GM12878 (cell line): ENCODE measurements around the gene ACSF2. TPM values are rescaled to one million over a fixed set of nuclear protein-coding genes. Genes with fewer than 3 reads are reported as not detected.

Experiments
- ATAC-seq: fragments of 200-7000 bp; cut with Tn5 transposase; 3 replicates; pipeline ENCODE4 v1.9.1; 2020; ENCODE audit warnings: mild to moderate bottlenecking, moderate library complexity
- BruUV-seq: library from RNA; stranded (reverse); fragments of 400-500 nt; replicated peaks from 2 replicates; lab custom pipeline; 2021; lab: Mats Ljungman, UMichigan
- CTCF ChIA-PET: fragments of 300-600 bp; sonication (Branson Sonifier 250); formaldehyde crosslinking; extraction: SDS; loops from one replicate; lab custom pipeline; 2021; ENCODE audit warnings: inconsistent platforms; lab: Yijun Ruan, JAX
- POLR2A ChIA-PET: fragments of 350-600 bp; formaldehyde crosslinking; extraction: SDS; loops from one replicate; lab custom pipeline; 2021; ENCODE audit warnings: inconsistent platforms; lab: Charles Lee
- RAD21 ChIA-PET: fragments of 300-600 bp; sonication (Branson Sonifier 250); formaldehyde crosslinking; loops from one replicate; lab custom pipeline; 2023; ENCODE audit warnings: antibody characterized with exemption; ENCODE audit not compliant: unreplicated experiment; lab: Charles Lee
- SMC1A ChIA-PET: fragments of 300-600 bp; sonication (Branson Sonifier 250); formaldehyde crosslinking; loops from one replicate; lab custom pipeline; 2023; ENCODE audit not compliant: unreplicated experiment, uncharacterized antibody; lab: Charles Lee
- DNase-seq: peaks from one replicate; pipeline ENCODE4 v3.0.0-alpha.2; 2011; ENCODE audit warnings: low read depth, low spot score
- FAIRE-seq: peaks from 3 replicates; lab custom pipeline; 2011; peaks lifted over from hg19 to GRCh38; lab: Jason Lieb, UNC
- H2AFZ ChIP-seq: 2 replicates; pipeline ENCODE4 v1.6.0; 2011; ENCODE audit warnings: low read depth, low read length, control low read depth; ENCODE audit not compliant: control insufficient read depth
- H3K27ac ChIP-seq: 2 replicates; pipeline ENCODE4 v1.5.1; 2011; ENCODE audit warnings: control low read depth; ENCODE audit not compliant: control insufficient read depth, insufficient read depth
- H3K27me3 ChIP-seq, 2 experiments: replicated peaks in 1 of 2; 2 replicates each; pipeline versions ENCODE4 v1.6.0 to v1.6.1; 2011; ENCODE audit warnings: low read length in 1 of 2; ENCODE audit not compliant: control insufficient read depth in 2 of 2, insufficient read depth in 2 of 2
- H3K36me3 ChIP-seq, 2 experiments: 2 replicates each; pipeline ENCODE4 v1.5.1; 2011; ENCODE audit warnings: low read length in 1 of 2; ENCODE audit not compliant: control insufficient read depth in 2 of 2, insufficient read depth in 2 of 2
- H3K4me1 ChIP-seq: 2 replicates; pipeline ENCODE4 v1.6.1; 2011; ENCODE audit warnings: mild to moderate bottlenecking, low read length, moderate library complexity, mixed read lengths; ENCODE audit not compliant: control insufficient read depth, insufficient read depth
- H3K4me2 ChIP-seq: 2 replicates; pipeline ENCODE4 v1.6.0; 2011; ENCODE audit warnings: control low read depth; ENCODE audit not compliant: control insufficient read depth, insufficient read depth
- H3K4me3 ChIP-seq: fragments of 200-600 bp; sonication (generic); 2 replicates; pipeline ENCODE4 v1.5.1; 2016
- H3K79me2 ChIP-seq: 2 replicates; pipeline ENCODE4 v1.6.0; 2011; ENCODE audit warnings: low read length; ENCODE audit not compliant: control insufficient read depth, insufficient read depth
- H3K9ac ChIP-seq: 2 replicates; pipeline ENCODE4 v1.8.0; 2011; ENCODE audit warnings: low read length, control low read depth, mixed read lengths; ENCODE audit not compliant: control insufficient read depth, insufficient read depth
- H3K9me3 ChIP-seq: replicated peaks from 3 replicates; pipeline ENCODE4 v1.5.1; 2011; ENCODE audit warnings: mild to moderate bottlenecking, low read length; ENCODE audit not compliant: control insufficient read depth, insufficient read depth
- H4K20me1 ChIP-seq: 2 replicates; pipeline ENCODE4 v1.6.0; 2011; ENCODE audit not compliant: control insufficient read depth, insufficient read depth
- ASH2L ChIP-seq: fragments of 300-600, 200-600 bp; sonication (generic); IDR thresholded peaks from 2 replicates; pipeline ENCODE4 v1.6.1; 2017; ENCODE audit warnings: low read depth, mild to moderate bottlenecking, borderline replicate concordance
- BCL3 ChIP-seq: IDR thresholded peaks from 2 replicates; pipeline ENCODE4 v1.6.1; 2011; ENCODE audit warnings: borderline replicate concordance, low read depth, mild to moderate bottlenecking, moderate library complexity, low read length; ENCODE audit not compliant: insufficient read depth, poor library complexity, severe bottlenecking
- CBFB ChIP-seq: IDR thresholded peaks from 2 replicates; pipeline ENCODE4 v1.6.1; 2016; ENCODE audit warnings: antibody characterized with exemption, low read depth
- CHD4 ChIP-seq: fragments of 200-600 bp; sonication (generic); IDR thresholded peaks from 2 replicates; pipeline ENCODE4 v1.6.1; 2016; ENCODE audit warnings: mild to moderate bottlenecking
- EGR1 ChIP-seq, 2 experiments: IDR thresholded peaks; 1 replicate in 1 of 2; 2 replicates in 1 of 2; pipeline ENCODE4 v1.6.1; 2011 to 2012; ENCODE audit warnings: low read depth in 2 of 2, low read length in 2 of 2, borderline replicate concordance in 1 of 2, mild to moderate bottlenecking in 1 of 2, moderate library complexity in 1 of 2
- ESRRA ChIP-seq: IDR thresholded peaks from 2 replicates; pipeline ENCODE4 v1.6.1; 2012; ENCODE audit warnings: mild to moderate bottlenecking, low read length, improper control_type of control experiment
- IRF4 ChIP-seq: IDR thresholded peaks from 2 replicates; pipeline ENCODE4 v1.6.1; 2011; ENCODE audit warnings: low read depth, low read length
- LARP7 ChIP-seq: fragments of 450-650 bp; IDR thresholded peaks from 2 replicates; pipeline ENCODE4 v1.6.1; 2017; ENCODE audit warnings: mild to moderate bottlenecking
- PKNOX1 ChIP-seq: fragments of 450-650 bp; IDR thresholded peaks from 2 replicates; pipeline ENCODE4 v1.6.1; 2016; ENCODE audit warnings: mild to moderate bottlenecking
- POLR2AphosphoS2 ChIP-seq: IDR thresholded peaks from 2 replicates; pipeline ENCODE4 v1.6.1; 2011; ENCODE audit warnings: low read depth, mild to moderate bottlenecking, low read length, improper control_type of control experiment, moderate library complexity
- SMAD1 ChIP-seq: fragments of 450-650 bp; IDR thresholded peaks from 2 replicates; pipeline ENCODE4 v1.6.1; 2018; ENCODE audit warnings: mild to moderate bottlenecking, low read depth; ENCODE audit not compliant: partially characterized antibody
- SMAD5 ChIP-seq: IDR thresholded peaks from 2 replicates; pipeline ENCODE4 v1.6.1; 2016; ENCODE audit warnings: antibody characterized with exemption, low read depth
- WRNIP1 ChIP-seq: IDR thresholded peaks from 2 replicates; pipeline ENCODE4 v1.6.1; 2011; ENCODE audit warnings: low read depth, low read length, improper control_type of control experiment, borderline replicate concordance
- WGBS: methylation state at CpG from one replicate; pipeline ENCODE4 v1.1.6; 2016; ENCODE audit warnings: low lambda C conversion rate; ENCODE audit not compliant: insufficient replicate concordance, insufficient coverage; ENCODE audit errors: missing lambda C conversion rate; 5-methylcytosine and 5-hydroxymethylcytosine counted together
- in situ Hi-C: fragments of 300-500 bp; cut with MboI; formaldehyde crosslinking; loops from 9 replicates; pipeline ENCODE4 v1.14.3; 2018; ENCODE audit warnings: mixed read lengths
- intact Hi-C: fragments of 100-400 bp; cut with micrococcal nuclease; formaldehyde crosslinking; loops from one replicate; pipeline ENCODE4 v1.14.2; 2022; ENCODE audit not compliant: unreplicated experiment
- polyA plus RNA-seq, 11 experiments: library from polyadenylated mRNA; depleted of rRNA in 4 of 11; unstranded in 6 of 11; stranded (reverse) in 5 of 11; fragments of >200 nt; fragmentation: Nextera tagmentation in 4 of 11; fragmentation: Illumina TruSeq in 1 of 11; extraction: Ambion mirVana in 4 of 11; extraction: Trizol in 1 of 11; gene quantifications; 1 replicate in 1 of 11; 2 replicates in 10 of 11; pipeline versions ENCODE4 v1.2.1 to v1.2.3, GENCODE V29; 2011 to 2016; ENCODE audit warnings: inconsistent platforms in 2 of 11, missing spikeins in 2 of 11, low read depth in 1 of 11
- total RNA-seq, 4 experiments: library from RNA; depleted of rRNA in 3 of 4; stranded (reverse); fragments of >200 nt in 3 of 4; fragmentation: Illumina TruSeq in 1 of 4; extraction: Trizol in 1 of 4; gene quantifications; 2 replicates each; pipeline versions ENCODE4 v1.2.1 to v1.2.3, GENCODE V29; 2013 to 2021

Gene ACSF2
- total and polyA plus RNA-seq, 10 of the 15 experiments (the other 5 are each of a cell fraction or from before 2014, with no cell fraction given) = 7.1 to 32.8 (median 16.8) TPM

GRCh38 chr17:50513495-50513894 is 87.5 kb downstream of the ACSF2 start:
- no peaks in the 10 kb centered on the region for H4K20me1 ChIP-seq
- ChIA-PET CTCF (interaction anchor here (5.2 kb wide), 1 partner anchor 12 kb away, joined by 25 read pairs; no protein-coding TSS in a partner anchor), SMC1A (no interaction called here)
- ATAC-seq = no peak
- intact Hi-C loops = no loop called here
- H3K9ac ChIP-seq = no peak overlapping the region
- H3K4me3 ChIP-seq = no peak overlapping the region
- H2AFZ ChIP-seq = no peak overlapping the region
- no peak for FAIRE-seq
- TF ChIP-seq ESRRA (no peak), BCL3 (no peak), SMAD5 (no peak), ASH2L (no peak), LARP7 (no peak), PKNOX1 (no peak), SMAD1 (no peak), WRNIP1 (no peak), CBFB (no peak), POLR2AphosphoS2 (no peak), CHD4 (no peak), IRF4 (no peak), EGR1 (IDR thresholded peaks at IDR 0.05; ENCODE audit: borderline replicate concordance in 1 of 2, low read depth in 2 of 2, low read length in 2 of 2) (no peak)
- TF ChIP-seq, all 136 proteins: peak for 0
- in situ Hi-C loops = no loop called here
- RAD21 ChIA-PET = no interaction called here
- POLR2A ChIA-PET = no interaction called here
- Histone ChIP-seq H3K27ac (no peak overlapping the region), H3K79me2 (peaks cover 3% of the 10 kb centered on the region; the same call in 1 of the 2 replicates), H3K36me3 (no peaks in the 10 kb centered on the region), H3K9me3 (no peaks in the 10 kb centered on the region), H3K4me1 (peaks cover 23% of the 10 kb centered on the region), H3K27me3 (no peaks in the 10 kb centered on the region), H3K4me2 (no peak overlapping the region)
- WGBS = 70% methylated on average over 4 of the region's 4 CpGs
- no TSS peak for BruUV-seq
- no peak for DNase-seq
